Gastroesophageal sphincter (tissue), 3 donors: ENCODE results near the gene UBR4.

ENCODE experiments used
- CTCF ChIP-seq, 4 experiments: fragments of 200-600 bp in 2 of 4; fragments of 450-650 bp in 2 of 4; sonication (generic) in 1 of 4; IDR thresholded peaks; one replicate each; pipeline ENCODE4 v1.5.1; 2017 to 2019; ENCODE audit warnings: antibody characterized with exemption in 4 of 4, mild to moderate bottlenecking in 2 of 4, moderate library complexity in 2 of 4
- EP300 ChIP-seq: sonication (generic); formaldehyde crosslinking; IDR thresholded peaks from one replicate; pipeline ENCODE4 v1.6.1; 2017; ENCODE audit warnings: antibody characterized with exemption, mild to moderate bottlenecking
- POLR2A ChIP-seq, 2 donors: fragments of 450-650 bp; IDR thresholded peaks; one replicate each; pipeline ENCODE4 v1.6.1; 2017; ENCODE audit warnings: antibody characterized with exemption in 2 of 2, mild to moderate bottlenecking in 2 of 2, moderate library complexity in 1 of 2
- POLR2AphosphoS5 ChIP-seq: sonication (generic); formaldehyde crosslinking; IDR thresholded peaks from one replicate; pipeline ENCODE4 v1.6.1; 2017; ENCODE audit warnings: antibody characterized with exemption

- TF ChIP-seq CTCF (IDR thresholded peaks at IDR 0.05), result no peak
- TF ChIP-seq POLR2A (IDR thresholded peaks at IDR 0.05), result no peak
- TF ChIP-seq EP300, result no peak
- TF ChIP-seq POLR2AphosphoS5, result no peak
Measured at GRCh38 chr1:19028546-19029129, 181.4 kb downstream of the UBR4 start.
